ENCODE results near the gene MAP3K5. TPM values are rescaled to one million over a fixed set of nuclear protein-coding genes. Genes with fewer than 3 reads are reported as not detected.

Gene MAP3K5
- total and polyA plus RNA-seq, 9 of the 15 experiments (the other 6 are each of a cell fraction or from before 2014, with no cell fraction given): 2.2 to 13.0 (median 9.9) TPM

DNA sequence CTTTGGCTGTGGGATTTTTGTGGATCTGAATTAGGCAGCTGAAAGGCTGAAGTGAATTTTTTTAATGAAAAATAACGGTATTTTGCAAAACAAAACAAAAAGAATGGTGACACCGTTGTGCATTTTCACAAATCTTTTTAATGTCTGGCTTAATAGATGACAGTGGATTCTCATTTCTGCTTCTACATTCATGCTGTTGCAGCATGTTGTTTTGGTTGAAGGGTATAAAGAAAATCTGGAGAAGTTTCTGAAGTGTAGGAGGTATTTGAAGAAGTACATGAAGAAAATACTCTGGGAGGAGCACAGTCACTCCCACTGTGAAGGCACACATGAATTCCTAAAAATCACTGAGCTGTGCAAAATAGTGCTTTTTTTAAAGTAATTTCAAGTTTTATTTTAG, 3.1 kb upstream of the MAP3K5 start:
- Histone ChIP-seq H3K4me3 (no peak overlapping the region), H3K4me1 (replicated peaks in 1 of 2; ENCODE audit: control insufficient read depth in 2 of 2, insufficient read depth in 2 of 2, low read length in 2 of 2) (peaks cover 3 to 21% of the 10 kb centered on the region in 2 experiments; a peak in 2 of 5 replicates), H3K79me2 (ENCODE audit: control insufficient read depth, insufficient read depth, low read length) (peaks cover 18% of the 10 kb centered on the region), H4K20me1 (replicated peaks; ENCODE audit: control insufficient read depth, insufficient read depth, low read length) (no peaks in the 10 kb centered on the region), H3K9me1 (ENCODE audit: control insufficient read depth, insufficient read depth, low read length) (no peaks in the 10 kb centered on the region), H3K36me3 (ENCODE audit: control insufficient read depth, insufficient read depth, low read length) (no peaks in the 10 kb centered on the region), H2AFZ (ENCODE audit: low read depth, low read length) (peak overlapping the region; percentile 57; the same call in 1 of the 2 replicates), H3K9ac (ENCODE audit: insufficient read depth in 1 of 2, low read depth in 2 of 2, low read length in 2 of 2) (no peak overlapping the region), H3K9me3 (replicated peaks; ENCODE audit: control insufficient read depth, insufficient read depth, low read depth, low read length) (no peaks in the 10 kb centered on the region), H3K27ac (ENCODE audit: extremely low read depth, low read depth, low read length) (no peak overlapping the region), H3K4me2 (ENCODE audit: insufficient read depth, low read length) (no peak overlapping the region), H3K27me3 (ENCODE audit: control insufficient read depth in 2 of 2, insufficient read depth in 2 of 2, low read length in 2 of 2) (no peaks in the 10 kb centered on the region)
- ChIA-PET CTCF (ENCODE audit: low intra/inter-chr PET ratio) (interaction anchor here (0.6 to 5.5 kb wide), 2 partner anchors 151 to 154 kb away, joined by 3 to 89 read pairs; no protein-coding TSS in a partner anchor), POLR2A (interaction anchor here (1.5 kb wide), 1 partner anchor 151 kb away, joined by 4 read pairs; no protein-coding TSS in a partner anchor)
- in situ Hi-C loops (cut with MboI) (no loop called here), intact Hi-C loops (cut with micrococcal nuclease) (no loop called here)
- no peak for FAIRE-seq
- 53% methylated on average over 2 of the region's 2 CpGs for WGBS (ENCODE audit: insufficient coverage, low coverage, missing lambda C conversion rate)
- DNase-seq (ENCODE audit: extremely low read depth in 1 of 4, low spot score in 3 of 4): no peak
- no peak for ATAC-seq
- BruUV-seq (replicated peaks): no TSS peak
- TF ChIP-seq XRCC5 (IDR thresholded peaks at IDR 0.05; ENCODE audit: low read depth, low read length) (no peak), ESRRB (CRISPR knock-in tag; IDR thresholded peaks at IDR 0.05; ENCODE audit: borderline replicate concordance) (no peak), ZNF589 (CRISPR knock-in tag; IDR thresholded peaks at IDR 0.05; ENCODE audit: low read depth) (no peak), CBX5 (IDR thresholded peaks at IDR 0.05; ENCODE audit: borderline replicate concordance, low read depth) (no peak), FOXA1 (IDR thresholded peaks at IDR 0.05; ENCODE audit: borderline replicate concordance) (no peak), THRAP3 (IDR thresholded peaks at IDR 0.05; ENCODE audit: borderline replicate concordance) (no peak), CCNT2 (IDR thresholded peaks at IDR 0.05; ENCODE audit: borderline replicate concordance, extremely low read depth, insufficient read length, low read depth, low read length) (no peak), ZNF143 (CRISPR knock-in tag; IDR thresholded peaks at IDR 0.05) (no peak)
- TF ChIP-seq, protein P1, sequence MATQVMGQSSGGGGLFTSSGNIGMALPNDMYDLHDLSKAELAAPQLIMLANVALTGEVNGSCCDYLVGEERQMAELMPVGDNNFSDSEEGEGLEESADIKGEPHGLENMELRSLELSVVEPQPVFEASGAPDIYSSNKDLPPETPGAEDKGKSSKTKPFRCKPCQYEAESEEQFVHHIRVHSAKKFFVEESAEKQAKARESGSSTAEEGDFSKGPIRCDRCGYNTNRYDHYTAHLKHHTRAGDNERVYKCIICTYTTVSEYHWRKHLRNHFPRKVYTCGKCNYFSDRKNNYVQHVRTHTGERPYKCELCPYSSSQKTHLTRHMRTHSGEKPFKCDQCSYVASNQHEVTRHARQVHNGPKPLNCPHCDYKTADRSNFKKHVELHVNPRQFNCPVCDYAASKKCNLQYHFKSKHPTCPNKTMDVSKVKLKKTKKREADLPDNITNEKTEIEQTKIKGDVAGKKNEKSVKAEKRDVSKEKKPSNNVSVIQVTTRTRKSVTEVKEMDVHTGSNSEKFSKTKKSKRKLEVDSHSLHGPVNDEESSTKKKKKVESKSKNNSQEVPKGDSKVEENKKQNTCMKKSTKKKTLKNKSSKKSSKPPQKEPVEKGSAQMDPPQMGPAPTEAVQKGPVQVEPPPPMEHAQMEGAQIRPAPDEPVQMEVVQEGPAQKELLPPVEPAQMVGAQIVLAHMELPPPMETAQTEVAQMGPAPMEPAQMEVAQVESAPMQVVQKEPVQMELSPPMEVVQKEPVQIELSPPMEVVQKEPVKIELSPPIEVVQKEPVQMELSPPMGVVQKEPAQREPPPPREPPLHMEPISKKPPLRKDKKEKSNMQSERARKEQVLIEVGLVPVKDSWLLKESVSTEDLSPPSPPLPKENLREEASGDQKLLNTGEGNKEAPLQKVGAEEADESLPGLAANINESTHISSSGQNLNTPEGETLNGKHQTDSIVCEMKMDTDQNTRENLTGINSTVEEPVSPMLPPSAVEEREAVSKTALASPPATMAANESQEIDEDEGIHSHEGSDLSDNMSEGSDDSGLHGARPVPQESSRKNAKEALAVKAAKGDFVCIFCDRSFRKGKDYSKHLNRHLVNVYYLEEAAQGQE (IDR thresholded peaks at IDR 0.05; ENCODE audit: borderline replicate concordance): no peak
- TF ChIP-seq, protein P1 (CRISPR knock-in tag; IDR thresholded peaks at IDR 0.05; ENCODE audit: low read depth): no peak
